ENCODE results near the gene GULP1.
"Not testable (repeated sequence)": the region's sequence is repeated elsewhere in the genome, so short reads cannot be mapped to it uniquely, and the experiment has no call there.

The GULP1 gene

DNA sequence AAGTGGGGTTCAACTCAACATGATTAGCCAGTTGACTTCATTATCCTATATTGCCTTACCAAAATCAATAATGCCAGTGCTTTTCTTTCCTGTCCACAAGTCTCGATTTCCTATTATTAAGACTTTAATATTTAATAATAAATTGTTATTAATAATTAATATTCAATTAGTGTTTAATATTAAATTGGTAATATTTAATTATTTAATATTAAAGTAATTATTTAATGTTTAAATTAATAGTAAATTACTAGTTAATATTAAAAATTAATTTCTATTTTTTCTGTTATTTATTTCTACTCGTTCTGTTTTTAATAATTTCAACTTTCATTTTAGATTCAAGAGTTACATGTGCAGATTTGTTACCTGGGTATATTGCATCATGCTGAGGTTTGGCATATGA is 243.2 kb downstream of the GULP1 start:
- no peak for DNase-seq (ENCODE audit: extremely low read depth, low read depth)
- no peak for TF ChIP-seq CTCF (IDR thresholded peaks at IDR 0.05; ENCODE audit: low read depth, low read length, missing control alignments)
- H3K4me3 ChIP-seq (replicated peaks; ENCODE audit: low read depth, low read length) = no peak overlapping the region

- TF ChIP-seq CTCF (IDR thresholded peaks at IDR 0.05; ENCODE audit: low read depth, low read length, missing control alignments) = no peak
- no peak overlapping the region for H3K4me3 ChIP-seq (replicated peaks; ENCODE audit: low read depth, low read length)
- no peak for DNase-seq (ENCODE audit: extremely low read depth, low read depth)
Measured at GRCh38 chr2:188551671-188552070, 260.0 kb downstream of the GULP1 start.

DNA sequence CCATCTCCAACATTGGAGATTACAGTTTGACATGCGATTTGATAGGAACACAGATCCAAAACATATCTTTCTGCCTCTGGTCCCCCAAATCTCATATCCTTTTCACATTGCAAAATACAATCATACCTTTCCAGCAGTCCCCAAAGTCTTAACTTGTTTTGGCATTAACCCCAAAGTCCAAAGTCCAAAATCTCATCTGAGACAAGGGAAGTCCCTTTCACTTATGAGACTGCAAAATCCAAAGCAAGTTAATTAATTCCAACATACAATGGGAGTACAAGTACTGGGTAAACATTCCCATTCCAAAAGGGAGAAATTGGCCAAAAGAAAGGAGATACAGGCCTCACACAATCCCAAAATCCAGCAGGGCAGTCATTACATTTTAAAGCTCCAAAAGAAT is 265.4 kb downstream of the GULP1 start:
- DNase-seq (ENCODE audit: extremely low read depth, low read depth) = no peak
- TF ChIP-seq CTCF (IDR thresholded peaks at IDR 0.05; ENCODE audit: low read depth, low read length, missing control alignments) = no peak
- H3K4me3 ChIP-seq (replicated peaks; ENCODE audit: low read depth, low read length) = no peak overlapping the region

- H3K4me3 ChIP-seq (replicated peaks; ENCODE audit: low read depth, low read length); DNase-seq (ENCODE audit: extremely low read depth, low read depth): not testable (repeated sequence)
Measured at GRCh38 chr2:188559455-188559854, 267.8 kb downstream of the GULP1 start.

DNA sequence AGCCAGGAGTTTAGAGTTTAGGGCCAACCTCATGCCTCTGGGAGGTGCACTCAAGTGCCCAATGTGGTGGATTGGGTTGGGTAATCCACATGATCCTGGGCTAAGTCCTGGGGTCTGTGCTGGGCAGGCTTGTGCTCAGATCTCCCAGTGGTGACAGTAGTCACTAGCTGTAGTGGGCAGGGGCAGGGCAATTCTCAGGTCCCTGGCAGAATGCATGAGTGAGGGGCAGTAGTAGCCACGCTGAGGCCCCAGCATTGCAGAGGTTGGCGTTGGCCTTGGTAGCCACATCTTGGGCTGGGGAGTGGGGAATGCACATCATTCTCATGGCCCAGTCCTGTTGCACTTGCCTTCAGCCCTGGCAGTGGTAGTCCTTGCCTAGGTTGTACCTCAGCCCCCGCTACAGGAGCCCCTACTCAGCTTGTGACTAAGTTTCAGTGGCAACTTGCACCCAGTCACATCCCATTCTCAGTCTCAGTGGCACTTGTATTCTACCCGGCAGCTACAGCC is 269.9 kb downstream of the GULP1 start:
- TF ChIP-seq CTCF (IDR thresholded peaks at IDR 0.05; ENCODE audit: low read depth, low read length, missing control alignments) = no peak
- DNase-seq (ENCODE audit: extremely low read depth, low read depth) = no peak

GRCh38 chr2:188569431-188570165 is 277.9 kb downstream of the GULP1 start:
- no peak overlapping the region for H3K4me3 ChIP-seq (replicated peaks; ENCODE audit: low read depth, low read length)
- no peak for DNase-seq (ENCODE audit: extremely low read depth, low read depth)
- no peak for TF ChIP-seq CTCF (IDR thresholded peaks at IDR 0.05; ENCODE audit: low read depth, low read length, missing control alignments)

More for the DNA sequence above, 269.9 kb downstream of the GULP1 start:
- no peak overlapping the region for H3K4me3 ChIP-seq (replicated peaks; ENCODE audit: low read depth, low read length)

DNA sequence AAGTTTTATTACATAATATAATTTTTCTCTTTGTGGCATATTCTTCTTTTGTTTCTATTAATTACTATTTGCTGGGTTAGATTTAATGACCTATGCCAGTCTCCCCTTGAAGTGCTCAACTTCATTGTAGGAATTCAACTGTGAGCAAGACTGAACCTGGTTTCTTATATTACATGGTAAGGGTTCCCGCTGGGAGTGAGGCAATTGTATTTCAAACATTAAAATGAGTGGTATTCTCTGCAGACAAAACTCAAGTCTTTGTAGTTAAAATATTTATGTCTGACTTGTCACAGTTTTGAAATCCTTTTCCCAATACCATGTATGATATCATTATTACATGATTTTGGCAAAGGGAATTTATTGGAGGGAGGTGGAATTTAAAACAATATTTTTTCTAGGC is 278.7 kb downstream of the GULP1 start:
- no peak for TF ChIP-seq CTCF (IDR thresholded peaks at IDR 0.05; ENCODE audit: low read depth, low read length, missing control alignments)
- no peak overlapping the region for H3K4me3 ChIP-seq (replicated peaks; ENCODE audit: low read depth, low read length)
- no peak for DNase-seq (ENCODE audit: extremely low read depth, low read depth)
